CD4-positive, alpha-beta T cell treated with Interleukin-15 for 4 hours (primary cell): ENCODE results near the gene MARF1.
A peak's percentile ranks its signal among the peaks of the same experiment; 100 is the strongest.
"Not testable (repeated sequence)": the region's sequence is repeated elsewhere in the genome, so short reads cannot be mapped to it uniquely, and the experiment has no call there.

Experiments
- DNase-seq: peaks from one replicate; pipeline ENCODE4 v3.0.0-alpha.2; 2020; ENCODE audit warnings: low spot score

Gene MARF1

DNA sequence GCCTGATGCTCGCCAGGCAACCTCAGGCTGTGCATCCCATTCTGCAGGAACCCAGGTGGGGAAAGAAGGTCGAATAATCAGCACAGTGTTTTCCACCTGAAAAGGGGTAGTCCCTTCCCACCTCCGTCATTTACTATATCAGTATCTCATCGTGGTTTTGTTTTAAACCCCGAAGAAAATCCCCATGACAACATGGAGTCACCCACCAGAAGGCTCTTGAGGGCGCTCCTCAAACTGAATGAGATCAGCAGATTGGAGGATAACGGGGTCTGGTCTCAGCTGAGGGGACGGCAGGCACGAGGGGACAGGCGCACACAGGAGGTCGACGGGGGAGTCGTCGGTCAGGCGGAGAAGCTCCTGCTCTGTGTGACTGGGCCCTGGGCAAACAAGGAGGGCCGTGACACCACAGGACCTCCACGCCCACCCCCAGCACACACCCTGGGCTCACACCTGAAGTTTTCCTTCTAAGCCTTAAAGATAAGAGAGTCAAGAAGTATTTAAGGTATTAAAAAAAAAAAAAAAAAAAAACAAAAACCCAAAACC lies 44.2 kb downstream of the MARF1 start:
- no peak for DNase-seq

GRCh38 chr16:15597822-15598647 lies 44.9 kb downstream of the MARF1 start:
- no peak for DNase-seq

- no peak for DNase-seq
These were observed 45.8 kb downstream of the MARF1 start for GRCh38 chr16:15597135-15597534.

DNA sequence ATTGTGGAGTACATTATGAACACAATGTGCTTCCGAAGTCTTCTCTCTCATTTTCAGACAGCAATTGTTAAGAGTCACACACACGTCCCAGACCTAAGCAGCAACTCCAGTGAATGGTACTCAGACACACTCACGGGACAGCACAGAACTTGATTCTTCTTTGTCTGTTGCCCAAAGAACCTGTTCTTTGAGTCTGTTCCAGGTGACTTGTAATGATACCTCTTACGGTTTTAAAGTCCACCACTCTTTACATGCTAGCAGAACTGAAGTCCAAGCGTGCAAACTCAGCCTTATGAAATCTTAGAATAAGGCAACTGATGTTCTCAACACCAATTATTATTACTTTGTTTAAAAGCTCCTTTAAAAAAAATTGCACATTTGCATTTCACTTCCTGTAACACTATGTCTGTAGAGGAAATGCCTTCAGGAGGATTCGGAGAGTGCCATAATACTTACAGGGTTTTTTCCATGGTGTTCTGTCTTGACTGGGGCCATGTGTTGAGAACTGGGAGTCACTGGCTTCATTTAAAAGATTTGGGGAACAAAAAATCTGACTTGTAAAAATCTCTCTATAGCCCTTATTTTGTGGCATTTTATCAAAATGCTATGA lies 48.1 kb downstream of the MARF1 start:
- no peak for DNase-seq

DNA sequence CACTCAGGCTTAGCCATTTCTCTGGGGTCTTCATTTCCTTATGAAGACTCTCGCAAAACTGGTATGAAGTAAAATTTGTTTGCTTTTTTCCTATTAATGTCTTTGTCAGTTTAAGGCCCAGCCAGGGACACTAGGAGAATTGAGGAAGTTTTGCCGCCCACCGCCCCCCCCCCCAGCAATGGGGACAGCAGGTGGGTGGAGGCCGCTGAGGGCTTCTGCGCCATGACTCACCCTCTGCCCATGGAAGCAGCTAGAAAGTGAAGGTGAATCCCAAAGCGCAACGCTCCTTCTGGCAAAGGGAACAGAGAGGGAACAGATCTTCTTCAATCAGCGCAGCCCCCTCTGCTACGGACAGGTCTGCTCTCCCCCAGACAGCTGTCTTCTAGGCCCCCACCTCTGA lies 49.7 kb downstream of the MARF1 start:
- no peak for DNase-seq

GRCh38 chr16:15592324-15592723 lies 50.6 kb downstream of the MARF1 start:
- DNase-seq, result peak; percentile 26

GRCh38 chr16:15587152-15587825 lies 55.7 kb downstream of the MARF1 start:
- DNase-seq, result no peak

DNA sequence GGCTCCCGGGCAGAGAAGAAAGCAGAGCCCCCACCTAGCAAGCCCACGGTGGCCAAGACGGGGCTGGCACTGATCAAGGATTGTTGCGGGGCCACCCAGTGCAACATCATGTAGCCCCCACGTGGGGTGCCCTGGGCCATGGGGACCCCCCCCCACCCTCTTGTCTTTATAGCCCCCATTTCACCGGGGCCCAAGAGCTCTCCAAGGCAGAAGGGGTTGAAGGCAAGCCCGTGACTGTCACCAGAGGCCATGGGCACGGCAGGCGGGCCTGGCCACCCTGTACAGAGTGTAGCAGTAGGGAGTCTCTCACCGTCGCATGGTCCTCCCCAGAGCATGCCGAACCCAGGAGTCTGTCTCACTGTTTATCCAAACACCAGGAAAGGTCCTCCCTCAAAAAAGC lies 56.2 kb downstream of the MARF1 start:
- DNase-seq, result no peak

DNA sequence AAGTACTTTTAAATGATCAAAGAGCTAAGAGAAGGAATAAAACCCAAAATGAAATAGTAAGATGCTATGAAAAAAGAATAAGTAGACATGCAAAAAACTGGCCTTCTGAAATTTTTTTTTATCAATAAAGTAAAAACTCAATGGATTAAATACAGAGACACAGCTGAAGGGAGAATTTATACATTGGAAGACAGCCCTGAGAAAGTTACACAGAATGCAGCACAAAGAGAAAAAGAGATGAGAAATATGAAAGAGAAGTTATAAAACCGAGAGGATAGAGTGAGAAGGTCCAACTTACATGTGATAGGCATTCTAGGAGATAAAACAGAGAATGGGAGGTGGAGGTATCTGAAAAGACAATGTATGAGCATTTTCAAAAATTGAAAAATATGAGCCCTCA lies 57.0 kb downstream of the MARF1 start:
- DNase-seq, result no peak

GRCh38 chr16:15583526-15583925 lies 59.4 kb downstream of the MARF1 start:
- no peak for DNase-seq

DNA sequence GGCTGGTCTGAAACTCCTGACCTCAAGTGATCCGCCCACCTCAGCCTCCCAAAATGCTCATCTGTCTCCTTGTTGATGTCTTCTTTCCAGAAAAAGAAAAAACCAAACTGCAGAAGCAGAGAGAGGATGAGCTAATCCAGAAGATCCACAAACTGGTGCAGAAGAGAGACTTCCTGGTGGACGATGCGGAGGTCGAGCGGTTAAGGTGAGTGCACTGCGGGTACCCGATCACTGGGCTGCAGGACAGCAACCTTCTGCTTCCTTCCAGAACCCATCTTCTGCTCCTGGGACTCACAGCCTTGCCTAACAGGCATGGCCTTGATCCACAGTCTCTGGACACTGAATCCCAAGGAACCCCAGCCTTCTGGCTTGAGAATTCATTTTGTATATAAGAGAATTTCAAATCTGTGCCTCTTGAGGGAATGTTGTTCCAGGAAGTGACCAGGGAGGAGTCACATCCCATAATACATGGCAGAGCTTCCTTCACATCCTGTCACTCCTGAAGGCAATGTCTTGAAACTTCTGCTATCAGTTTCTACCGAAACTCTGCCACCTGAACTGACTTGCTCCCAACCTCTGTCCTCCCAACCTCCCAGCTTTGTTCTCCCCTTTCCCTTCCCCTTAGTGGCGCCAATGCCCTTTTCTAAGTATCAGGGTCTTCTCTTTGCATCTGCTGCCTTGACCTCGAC lies 61.7 kb downstream of the MARF1 start:
- no peak for DNase-seq

DNA sequence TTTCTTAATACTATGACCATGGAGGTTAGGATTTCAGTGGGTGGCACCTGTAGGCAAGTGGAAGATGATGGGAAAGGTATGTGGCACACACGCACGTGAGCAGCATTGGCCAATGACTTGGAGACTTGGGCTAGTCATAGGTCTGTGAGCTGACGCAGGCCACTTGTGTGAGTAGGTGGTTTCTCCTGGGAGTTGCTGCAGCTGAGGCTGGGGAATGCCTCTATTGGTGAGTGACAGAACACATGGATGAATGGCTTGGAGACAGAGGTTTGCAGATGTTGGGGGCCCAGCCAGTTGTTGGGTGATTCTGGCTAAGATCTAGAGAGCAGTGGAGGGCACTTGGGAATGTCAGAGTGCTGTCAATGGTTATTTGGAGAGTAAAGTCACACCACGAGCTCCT lies 64.1 kb downstream of the MARF1 start:
- no peak for DNase-seq

- no peak for DNase-seq
These were observed 65.7 kb downstream of the MARF1 start for GRCh38 chr16:15576960-15577958.

DNA sequence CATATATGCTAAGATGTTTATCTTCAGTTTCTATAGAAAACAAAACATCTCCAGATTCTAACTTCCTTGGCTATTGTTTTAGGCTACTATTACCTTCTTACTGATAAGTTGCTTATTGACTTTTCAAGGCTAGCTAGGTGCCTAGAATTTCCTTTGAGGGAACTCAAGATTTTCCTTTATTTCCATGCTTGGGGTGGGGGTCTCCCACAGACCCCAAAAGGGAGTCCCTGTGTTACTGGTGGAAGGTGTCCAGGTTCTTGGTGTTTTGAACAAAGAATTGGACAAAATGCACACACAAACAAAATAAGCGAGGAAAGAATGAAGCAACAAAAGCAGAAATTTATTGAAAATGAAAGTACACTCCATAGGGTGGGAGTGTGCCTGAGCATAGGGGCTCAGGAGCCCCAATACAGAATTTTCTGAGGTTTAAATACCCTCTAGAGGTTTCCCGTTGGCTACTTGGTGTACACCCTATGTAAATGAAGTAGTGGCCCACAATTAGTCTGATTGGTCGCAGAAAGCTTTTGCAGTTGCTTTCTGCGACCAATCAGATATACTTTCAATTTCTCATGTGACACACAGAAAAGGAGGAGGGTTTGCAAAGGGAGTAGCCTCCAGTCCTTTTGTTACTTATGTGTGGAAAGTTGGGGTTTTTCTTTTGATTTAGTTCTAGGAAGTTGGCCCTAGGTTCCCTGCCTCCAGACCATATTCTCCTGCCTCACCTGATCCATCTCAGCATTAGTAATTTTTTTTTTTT lies 67.5 kb downstream of the MARF1 start:
- DNase-seq, result no peak

DNA sequence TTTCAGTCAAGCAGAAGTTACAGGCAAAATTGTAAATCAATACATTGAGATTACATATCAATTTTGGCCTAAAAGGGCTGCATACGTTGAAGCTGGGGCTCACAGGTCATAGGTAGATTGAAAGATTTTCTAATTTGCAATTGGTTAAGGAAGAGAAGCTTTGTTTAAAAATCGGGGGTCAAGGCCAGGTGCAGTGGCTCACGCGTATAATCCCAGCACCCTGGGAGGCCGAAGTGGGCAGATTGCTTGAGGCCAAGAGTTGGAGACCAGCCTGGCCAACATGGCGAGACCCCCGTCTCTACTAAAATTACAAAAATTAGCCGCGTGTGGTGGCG lies 68.4 kb downstream of the MARF1 start:
- DNase-seq, result no peak

GRCh38 chr16:15573896-15574613 lies 68.9 kb downstream of the MARF1 start:
- DNase-seq, result not testable (repeated sequence)

DNA sequence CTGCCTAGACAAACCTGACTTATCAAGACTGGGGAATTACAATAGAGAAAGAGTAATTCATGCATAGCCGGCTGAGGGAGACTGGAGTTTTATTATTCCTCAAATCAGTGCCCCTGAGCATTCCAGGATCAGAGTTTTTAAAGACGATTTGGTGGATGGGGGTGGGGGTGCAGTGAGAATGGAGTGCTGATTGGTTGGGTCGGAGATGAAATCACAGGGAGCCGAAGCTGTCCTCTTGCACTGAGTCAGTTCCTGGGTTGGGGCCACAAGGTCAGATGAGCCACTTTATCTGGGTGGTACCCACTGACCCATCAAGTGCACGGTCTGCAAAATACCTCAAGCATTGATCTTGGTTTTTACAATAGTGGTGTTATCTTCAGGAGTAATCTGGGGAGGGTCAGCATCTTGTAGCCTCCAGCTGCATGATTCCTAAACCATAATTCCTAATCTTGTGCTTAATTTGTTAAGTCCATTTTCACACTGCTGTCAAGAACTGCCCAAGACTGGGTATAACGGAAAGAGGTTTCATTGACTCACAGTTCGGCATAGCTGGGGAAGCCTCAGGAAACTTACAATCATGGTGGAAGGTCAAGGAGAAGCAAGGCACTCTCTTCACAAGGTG lies 69.6 kb downstream of the MARF1 start:
- no peak for DNase-seq

GRCh38 chr16:15572329-15573001 lies 70.5 kb downstream of the MARF1 start:
- DNase-seq, result no peak

DNA sequence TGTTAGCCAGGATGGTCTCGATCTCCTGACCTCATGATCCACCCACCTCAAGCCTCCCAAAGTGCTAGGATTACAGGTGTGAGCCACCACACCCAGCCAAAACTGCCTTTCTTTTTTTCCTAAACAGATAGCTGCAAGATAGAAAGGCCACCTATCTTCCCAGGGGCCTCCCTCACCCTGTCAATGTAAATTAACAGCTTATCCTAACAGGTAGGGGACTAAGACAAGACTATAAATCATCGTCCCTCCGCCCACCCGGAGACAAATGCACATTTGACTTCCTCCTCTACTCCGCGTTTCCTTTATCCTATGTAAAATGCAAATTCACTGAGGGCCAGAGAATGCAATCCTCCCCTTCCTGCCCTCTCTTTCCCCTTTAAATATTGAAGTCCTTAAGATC lies 71.4 kb downstream of the MARF1 start:
- no peak for DNase-seq
